ENCODE data around the gene SIGLEC12.

Gene SIGLEC12

GRCh38 chr19:51531349-51532315, 30.0 kb upstream of the SIGLEC12 start, which contains the start of gene SIGLEC6:
Gene SIGLEC6 (minus strand): TSS chr19:51531670. CDS start chr19:51531648, 22 bp downstream.
- TF ChIP-seq REST (IDR thresholded peaks at IDR 0.05; ENCODE audit: insufficient read depth in 1 of 2, low read depth in 2 of 2, low read length in 2 of 2) (no peak), TAF1 (IDR thresholded peaks at IDR 0.05; ENCODE audit: borderline replicate concordance, insufficient read depth, low read length) (no peak), POLR2AphosphoS5 (IDR thresholded peaks at IDR 0.05; ENCODE audit: low read depth, low read length) (no peak), FOXP2 (optimal IDR thresholded peaks at IDR 0.05; ENCODE audit: borderline replicate concordance, extremely low read depth, extremely low read length, insufficient read depth) (no peak), SIN3A (IDR thresholded peaks at IDR 0.05; ENCODE audit: borderline replicate concordance, insufficient read depth, low read length) (no peak)

- TF ChIP-seq TAF1 (IDR thresholded peaks at IDR 0.05; ENCODE audit: borderline replicate concordance, insufficient read depth, low read length) = no peak
- no peak for TF ChIP-seq FOXP2 (optimal IDR thresholded peaks at IDR 0.05; ENCODE audit: borderline replicate concordance, extremely low read depth, extremely low read length, insufficient read depth)
- TF ChIP-seq SIN3A (IDR thresholded peaks at IDR 0.05; ENCODE audit: borderline replicate concordance, insufficient read depth, low read length) = no peak
- TF ChIP-seq POLR2AphosphoS5 (IDR thresholded peaks at IDR 0.05; ENCODE audit: low read depth, low read length) = no peak
- no peak for TF ChIP-seq REST (IDR thresholded peaks at IDR 0.05; ENCODE audit: insufficient read depth in 1 of 2, low read depth in 2 of 2, low read length in 2 of 2)
These were observed 29.0 kb upstream of the SIGLEC12 start for GRCh38 chr19:51530616-51531015.

GRCh38 chr19:51529301-51529700, 27.7 kb upstream of the SIGLEC12 start:
- no peak for TF ChIP-seq SIN3A (IDR thresholded peaks at IDR 0.05; ENCODE audit: borderline replicate concordance, insufficient read depth, low read length)
- no peak for TF ChIP-seq POLR2AphosphoS5 (IDR thresholded peaks at IDR 0.05; ENCODE audit: low read depth, low read length)
- TF ChIP-seq FOXP2 (optimal IDR thresholded peaks at IDR 0.05; ENCODE audit: borderline replicate concordance, extremely low read depth, extremely low read length, insufficient read depth) = no peak
- no peak for TF ChIP-seq TAF1 (IDR thresholded peaks at IDR 0.05; ENCODE audit: borderline replicate concordance, insufficient read depth, low read length)
- no peak for TF ChIP-seq REST (IDR thresholded peaks at IDR 0.05; ENCODE audit: insufficient read depth in 1 of 2, low read depth in 2 of 2, low read length in 2 of 2)

- TF ChIP-seq REST (IDR thresholded peaks at IDR 0.05; ENCODE audit: insufficient read depth in 1 of 2, low read depth in 2 of 2, low read length in 2 of 2) (no peak), SIN3A (IDR thresholded peaks at IDR 0.05; ENCODE audit: borderline replicate concordance, insufficient read depth, low read length) (no peak), POLR2AphosphoS5 (IDR thresholded peaks at IDR 0.05; ENCODE audit: low read depth, low read length) (no peak), FOXP2 (optimal IDR thresholded peaks at IDR 0.05; ENCODE audit: borderline replicate concordance, extremely low read depth, extremely low read length, insufficient read depth) (no peak), TAF1 (IDR thresholded peaks at IDR 0.05; ENCODE audit: borderline replicate concordance, insufficient read depth, low read length) (no peak)
These were observed 24.1 kb upstream of the SIGLEC12 start for GRCh38 chr19:51525651-51526050.
